ENCODE data around the gene RASGRP1.

The RASGRP1 gene

DNA sequence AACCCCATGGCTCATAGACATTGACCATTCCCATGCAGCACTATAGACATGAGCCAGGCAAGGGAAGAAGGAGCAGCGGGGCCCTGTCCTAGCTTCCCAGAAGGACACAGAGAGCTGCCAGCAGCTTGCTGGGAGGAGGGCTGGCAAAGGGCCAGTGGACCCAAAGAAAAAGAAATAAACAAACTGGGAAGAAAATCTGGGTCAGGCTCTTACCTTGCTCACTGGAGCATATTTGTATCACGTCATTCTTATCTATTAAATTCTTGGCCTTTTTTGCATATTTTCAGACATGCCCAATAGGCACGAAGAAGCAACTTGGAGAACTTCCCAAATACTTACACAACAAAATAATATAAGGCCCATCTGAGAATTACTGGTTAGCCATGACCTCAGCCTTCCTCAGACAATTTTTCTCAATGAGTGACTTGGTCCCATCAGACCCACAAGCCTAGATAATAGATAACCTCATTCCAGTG lies 28.4 kb downstream of the RASGRP1 start:
- no peak for TF ChIP-seq ZNF274 (IDR thresholded peaks at IDR 0.05; ENCODE audit: low read depth, low read length)
- H3K4me3 ChIP-seq (ENCODE audit: low read length), result no peak overlapping the region

- no peak overlapping the region for H3K4me3 ChIP-seq (ENCODE audit: low read length)
- TF ChIP-seq ZNF274 (IDR thresholded peaks at IDR 0.05; ENCODE audit: low read depth, low read length), result no peak
These were observed 29.0 kb downstream of the RASGRP1 start for GRCh38 chr15:38535491-38536200.

DNA sequence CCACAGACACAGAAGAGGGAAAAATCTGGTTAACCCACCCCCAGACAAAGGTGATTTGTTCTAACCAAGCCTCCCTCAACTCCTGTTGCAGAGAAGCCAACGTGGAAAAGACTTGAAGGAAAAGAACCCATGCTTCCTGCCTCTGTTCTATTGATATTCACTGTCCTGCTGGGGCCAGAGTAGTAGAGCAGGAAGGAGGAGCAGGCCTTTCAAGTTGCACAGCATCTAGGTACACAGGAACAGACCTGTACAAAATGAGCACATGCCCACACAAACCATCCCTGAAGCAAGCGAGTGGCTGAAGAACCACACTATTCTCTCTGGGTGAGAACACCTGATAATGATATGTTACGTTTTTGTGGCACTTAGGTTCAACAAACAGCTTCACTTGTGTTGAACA lies 29.9 kb downstream of the RASGRP1 start:
- TF ChIP-seq ZNF274 (IDR thresholded peaks at IDR 0.05; ENCODE audit: low read depth, low read length), result no peak
- no peak overlapping the region for H3K4me3 ChIP-seq (ENCODE audit: low read length)

- TF ChIP-seq ZNF274 (IDR thresholded peaks at IDR 0.05; ENCODE audit: low read depth, low read length), result no peak
- H3K4me3 ChIP-seq (ENCODE audit: low read length), result no peak overlapping the region
These were observed 30.7 kb downstream of the RASGRP1 start for GRCh38 chr15:38533926-38534325.

DNA sequence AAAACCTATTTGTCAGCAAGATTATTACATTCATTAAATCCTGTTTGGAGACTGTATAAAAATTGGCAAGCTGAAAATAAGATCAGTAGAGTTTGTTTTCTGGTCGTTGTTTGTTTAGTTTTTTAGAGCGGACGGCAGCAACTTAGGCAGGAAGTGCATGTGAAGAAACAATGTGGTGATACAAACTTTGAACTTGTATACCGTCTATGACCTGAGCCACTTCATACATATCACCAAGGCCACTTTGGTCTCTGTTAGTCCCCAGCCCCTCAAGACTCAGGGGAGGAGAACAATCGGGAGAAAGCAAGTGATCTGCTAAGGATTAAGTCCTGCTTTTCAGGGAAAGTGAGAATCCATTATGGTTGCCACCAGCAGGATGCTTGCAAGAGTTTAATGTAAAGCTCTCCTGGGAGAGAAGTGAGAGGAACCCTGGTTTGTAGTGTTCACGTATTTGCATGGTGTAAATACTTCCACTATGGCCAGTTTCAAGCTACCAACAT lies 31.1 kb downstream of the RASGRP1 start:
- no peak overlapping the region for H3K4me3 ChIP-seq (ENCODE audit: low read length)
- TF ChIP-seq ZNF274 (IDR thresholded peaks at IDR 0.05; ENCODE audit: low read depth, low read length), result no peak

- TF ChIP-seq ZNF274 (IDR thresholded peaks at IDR 0.05; ENCODE audit: low read depth, low read length), result no peak
- H3K4me3 ChIP-seq (ENCODE audit: low read length), result no peak overlapping the region
These were observed 31.9 kb downstream of the RASGRP1 start for GRCh38 chr15:38532728-38533127.

- no peak overlapping the region for H3K4me3 ChIP-seq (ENCODE audit: low read length)
- no peak for TF ChIP-seq ZNF274 (IDR thresholded peaks at IDR 0.05; ENCODE audit: low read depth, low read length)
These were observed 33.1 kb downstream of the RASGRP1 start for GRCh38 chr15:38531509-38531908.

GRCh38 chr15:38530113-38530512 lies 34.5 kb downstream of the RASGRP1 start:
- no peak overlapping the region for H3K4me3 ChIP-seq (ENCODE audit: low read length)
- TF ChIP-seq ZNF274 (IDR thresholded peaks at IDR 0.05; ENCODE audit: low read depth, low read length), result no peak

DNA sequence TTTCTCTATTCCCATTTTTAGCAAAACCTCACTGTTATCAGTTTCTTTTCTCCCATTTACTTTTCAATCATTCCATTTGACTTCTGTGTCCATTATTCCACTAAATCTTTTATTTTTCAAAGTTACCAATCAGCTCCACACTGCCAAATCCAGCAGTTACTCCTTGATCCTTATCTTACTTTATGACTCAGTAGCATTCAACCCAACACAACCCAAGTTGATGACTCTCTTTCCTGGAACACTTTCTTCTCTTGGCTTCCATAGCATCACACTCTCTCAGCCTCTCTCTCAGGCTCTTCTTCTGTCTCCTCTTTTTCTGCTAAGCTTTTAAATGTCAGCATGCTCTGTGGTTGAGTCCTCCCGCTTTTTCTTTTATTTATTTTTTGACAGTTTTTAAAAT lies 36.3 kb downstream of the RASGRP1 start:
- TF ChIP-seq ZNF274 (IDR thresholded peaks at IDR 0.05; ENCODE audit: low read depth, low read length), result no peak
- no peak overlapping the region for H3K4me3 ChIP-seq (ENCODE audit: low read length)

- H3K4me3 ChIP-seq (ENCODE audit: low read length), result no peak overlapping the region
- no peak for TF ChIP-seq ZNF274 (IDR thresholded peaks at IDR 0.05; ENCODE audit: low read depth, low read length)
These were observed 38.5 kb downstream of the RASGRP1 start for GRCh38 chr15:38526158-38526557.

DNA sequence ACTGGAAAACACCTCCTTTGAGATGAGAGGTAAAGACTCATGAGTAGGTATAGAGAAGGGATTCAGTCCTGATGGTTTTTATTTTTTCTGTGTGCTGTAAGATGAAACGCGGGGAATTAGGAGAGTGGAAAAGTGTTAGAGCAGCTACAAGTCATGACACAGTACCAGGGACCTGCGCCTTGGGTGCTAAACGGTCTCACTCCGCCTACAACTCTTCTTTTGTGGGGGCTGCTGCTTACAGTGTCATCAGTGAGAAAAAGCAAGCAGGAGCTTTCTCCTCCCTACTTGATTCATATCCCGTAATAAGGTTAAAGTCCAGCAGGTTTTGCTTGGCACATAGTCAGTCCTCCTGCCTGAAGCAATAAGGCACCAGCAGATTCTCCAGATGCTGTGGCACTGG lies 39.1 kb downstream of the RASGRP1 start:
- TF ChIP-seq ZNF274 (IDR thresholded peaks at IDR 0.05; ENCODE audit: low read depth, low read length), result no peak

DNA sequence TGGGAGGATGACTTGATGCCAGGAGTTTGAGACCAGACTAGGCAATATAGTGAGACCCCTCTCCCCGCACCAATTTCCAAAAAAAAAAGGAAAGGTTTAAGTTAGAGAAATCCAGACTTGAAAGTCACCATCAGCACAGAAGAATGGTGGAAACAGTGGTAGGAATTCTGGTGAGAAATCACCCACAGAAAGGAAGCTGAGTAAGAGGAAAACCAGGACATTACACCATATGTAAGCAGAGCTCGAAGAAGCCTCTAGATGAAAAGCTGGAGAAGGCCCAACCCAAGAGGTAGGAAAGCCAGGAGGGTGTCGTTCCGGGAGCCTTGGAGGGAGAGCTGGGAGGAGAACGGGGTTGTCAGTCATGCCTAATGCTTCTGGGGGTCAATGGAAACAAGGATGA lies 40.5 kb downstream of the RASGRP1 start:
- TF ChIP-seq ZNF274 (IDR thresholded peaks at IDR 0.05; ENCODE audit: low read depth, low read length), result no peak
- H3K4me3 ChIP-seq (ENCODE audit: low read length), result no peak overlapping the region

More for the DNA sequence above, 39.1 kb downstream of the RASGRP1 start:
- no peak overlapping the region for H3K4me3 ChIP-seq (ENCODE audit: low read length)

DNA sequence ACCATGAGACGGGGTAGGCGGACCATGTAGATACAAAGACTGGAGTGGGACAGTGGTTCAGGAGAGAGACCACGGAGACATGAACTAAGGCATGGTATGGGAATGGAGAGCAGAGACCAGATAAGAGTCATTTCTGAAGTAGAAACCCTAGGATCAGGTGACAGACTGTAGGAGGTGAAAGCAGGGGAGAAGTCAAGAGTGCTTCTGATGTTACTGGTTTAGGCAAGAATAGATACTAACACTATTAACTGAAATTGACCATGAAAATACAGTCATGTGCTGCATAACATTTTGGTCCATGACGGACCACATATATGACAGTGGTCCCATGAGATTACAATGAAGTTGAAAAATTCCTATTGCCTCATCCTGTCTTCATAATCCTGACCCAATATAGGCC lies 41.7 kb downstream of the RASGRP1 start:
- no peak for TF ChIP-seq ZNF274 (IDR thresholded peaks at IDR 0.05; ENCODE audit: low read depth, low read length)
- no peak overlapping the region for H3K4me3 ChIP-seq (ENCODE audit: low read length)

DNA sequence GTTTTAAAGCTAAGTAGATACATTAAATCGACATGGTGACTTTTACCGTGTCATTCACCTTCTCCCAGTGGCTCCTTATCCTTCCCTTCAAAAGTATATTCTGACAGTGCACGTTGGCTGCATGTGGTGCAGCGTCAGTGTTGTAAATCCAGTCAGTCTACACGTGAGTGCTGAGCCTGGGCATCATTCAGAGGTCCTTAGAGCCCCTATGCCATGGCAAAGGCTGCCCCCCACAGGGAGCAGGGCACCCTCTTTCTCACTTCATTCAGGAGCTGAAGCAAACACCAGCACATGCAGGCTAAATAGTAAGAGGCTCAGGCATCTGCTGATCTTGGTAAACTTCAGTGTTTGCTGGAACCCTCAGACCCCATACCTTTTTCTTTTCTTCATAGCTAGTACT lies 43.3 kb downstream of the RASGRP1 start:
- H3K4me3 ChIP-seq (ENCODE audit: low read length), result no peak overlapping the region
- no peak for TF ChIP-seq ZNF274 (IDR thresholded peaks at IDR 0.05; ENCODE audit: low read depth, low read length)

- no peak overlapping the region for H3K4me3 ChIP-seq (ENCODE audit: low read length)
- TF ChIP-seq ZNF274 (IDR thresholded peaks at IDR 0.05; ENCODE audit: low read depth, low read length), result no peak
These were observed 44.6 kb downstream of the RASGRP1 start for GRCh38 chr15:38520035-38520434.

- no peak overlapping the region for H3K4me3 ChIP-seq (ENCODE audit: low read length)
- no peak for TF ChIP-seq ZNF274 (IDR thresholded peaks at IDR 0.05; ENCODE audit: low read depth, low read length)
These were observed 46.5 kb downstream of the RASGRP1 start for GRCh38 chr15:38518084-38518483.

All from GM08714 (cell line).